NCI-H82 (cell line): ENCODE results near the gene SLC27A1.
"Not testable (repeated sequence)": the region's sequence is repeated elsewhere in the genome, so short reads cannot be mapped to it uniquely, and the experiment has no call there.

Source experiments
- DNase-seq: peaks from one replicate; lab custom pipeline; 2025; lab: John Stamatoyannopoulos, UW

Gene SLC27A1

DNA sequence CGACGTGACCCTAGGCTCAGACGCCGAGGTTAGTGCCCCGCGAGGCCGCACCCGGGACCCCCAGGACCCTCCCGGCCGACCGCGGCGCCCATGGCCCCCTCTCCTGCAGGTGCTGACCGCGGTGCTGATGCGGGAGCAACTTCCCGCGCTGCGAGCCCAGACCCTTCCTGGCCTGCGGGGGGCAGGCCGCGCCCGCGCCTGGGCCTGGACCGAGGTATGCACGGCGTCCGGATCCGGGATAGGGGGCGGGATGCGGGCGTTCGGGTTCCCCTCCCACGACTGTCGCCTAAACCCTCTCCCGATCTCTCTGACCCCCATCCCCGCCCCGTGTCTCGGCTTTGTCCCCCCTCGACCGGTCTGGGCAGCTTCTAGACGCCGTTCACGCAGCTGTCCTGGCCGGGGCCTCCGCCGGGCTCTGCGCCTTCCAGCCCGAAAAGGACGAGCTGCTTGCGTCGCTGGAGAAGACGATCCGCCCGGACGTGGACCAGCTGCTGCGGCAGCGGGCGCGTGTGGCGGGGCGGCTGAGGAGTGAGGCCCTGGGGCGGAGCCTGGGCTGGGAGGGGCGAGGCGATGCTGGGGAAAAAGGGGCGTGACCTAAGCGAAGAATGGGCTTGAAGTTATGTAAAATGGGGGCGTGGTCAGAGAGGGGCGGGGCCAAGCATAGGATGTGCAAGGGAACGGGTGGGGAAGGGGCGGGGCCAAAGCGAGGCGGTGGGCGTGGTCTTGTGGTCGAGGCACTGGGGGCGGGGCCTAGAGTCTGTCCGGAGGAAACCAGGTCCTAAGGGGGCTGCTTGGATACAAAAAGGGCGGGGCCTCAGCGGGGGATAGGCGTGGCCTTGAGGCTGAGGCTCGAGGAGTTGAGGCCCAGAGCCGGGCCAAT lies 69.2 kb downstream of the SLC27A1 start:
- DNase-seq = peak; percentile 100

GRCh38 chr19:17540174-17540573 lies 69.8 kb downstream of the SLC27A1 start:
- DNase-seq = no peak

- no peak for DNase-seq
Observed at GRCh38 chr19:17541184-17541759, 70.9 kb downstream of the SLC27A1 start.

DNA sequence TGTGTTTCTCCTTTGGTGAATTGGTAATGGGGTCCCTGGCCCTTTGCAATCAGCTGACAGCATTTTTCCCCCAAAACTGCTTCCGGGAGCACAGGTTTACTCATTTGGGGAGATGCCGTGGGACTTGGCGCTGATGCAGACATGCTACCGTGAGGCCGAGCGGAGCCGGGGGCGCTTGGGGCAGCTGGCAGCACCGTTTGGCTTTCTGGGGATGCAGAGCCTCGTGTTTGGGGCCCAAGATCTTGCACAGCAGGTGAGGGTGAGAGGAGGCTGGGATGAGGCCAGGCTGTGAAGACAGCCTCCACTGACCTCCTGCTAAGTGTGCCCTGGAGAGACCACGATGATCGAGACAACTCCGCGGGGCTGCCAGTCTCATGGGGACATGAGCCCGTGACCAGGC lies 71.7 kb downstream of the SLC27A1 start:
- DNase-seq = no peak

DNA sequence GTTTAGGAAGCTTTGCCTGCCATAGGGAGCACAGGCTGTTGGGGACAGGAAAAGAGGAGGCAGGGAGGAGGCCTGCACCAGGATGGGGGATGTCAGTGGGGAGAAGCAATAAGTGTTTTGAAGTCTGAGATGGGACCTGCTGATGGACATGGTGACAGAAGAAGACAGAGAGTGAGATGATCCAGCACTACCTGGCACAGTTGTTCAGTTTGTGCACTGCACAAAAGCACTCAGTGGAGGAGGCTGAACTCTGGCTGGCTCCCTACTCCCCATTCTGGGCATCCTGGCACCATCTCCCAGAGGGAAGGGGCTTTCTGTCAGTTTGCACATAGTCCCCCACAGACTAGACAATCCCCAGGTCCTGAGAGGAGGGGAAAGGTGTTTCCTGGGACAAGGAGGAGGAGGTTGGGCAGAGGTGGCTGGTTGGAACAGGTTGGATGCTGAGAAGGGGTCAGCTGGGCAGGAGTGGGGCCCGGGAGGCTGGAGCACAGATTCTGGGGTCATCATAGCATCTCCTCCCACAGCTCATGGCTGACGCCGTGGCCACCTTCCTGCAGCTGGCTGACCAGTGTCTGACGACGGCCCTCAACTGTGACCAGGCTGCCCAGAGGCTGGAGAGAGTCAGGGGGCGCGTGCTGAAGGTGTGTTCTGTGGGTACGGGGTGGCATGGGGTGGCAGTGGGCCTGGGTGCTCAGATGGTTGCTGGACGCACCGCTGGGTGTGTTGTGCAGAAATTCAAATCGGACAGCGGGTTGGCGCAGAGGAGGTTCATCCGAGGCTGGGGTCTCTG lies 72.7 kb downstream of the SLC27A1 start:
- DNase-seq = no peak

GRCh38 chr19:17543986-17544385 lies 73.7 kb downstream of the SLC27A1 start:
- no peak for DNase-seq

- DNase-seq = no peak
Observed at GRCh38 chr19:17544418-17544817, 74.1 kb downstream of the SLC27A1 start.

DNA sequence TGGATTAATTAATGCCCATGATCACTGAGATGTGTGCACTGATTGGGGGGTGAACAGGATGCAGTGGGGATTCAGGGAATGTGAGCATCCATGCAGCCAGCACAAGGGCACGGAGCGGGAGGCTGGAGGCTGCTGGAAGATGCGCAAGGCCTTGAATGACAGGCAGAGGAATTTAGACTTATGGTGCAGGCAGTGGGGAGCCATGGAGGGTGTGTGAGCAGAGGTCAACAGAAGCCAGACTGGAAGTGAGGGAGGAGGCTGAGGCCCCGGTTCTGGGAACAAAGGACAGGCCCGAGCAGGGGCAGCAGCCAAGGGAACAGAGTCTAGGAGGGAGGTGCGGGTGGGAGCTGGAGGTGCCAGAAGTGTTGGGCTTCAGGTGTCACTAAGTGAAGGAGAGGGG lies 77.8 kb downstream of the SLC27A1 start:
- no peak for DNase-seq

DNA sequence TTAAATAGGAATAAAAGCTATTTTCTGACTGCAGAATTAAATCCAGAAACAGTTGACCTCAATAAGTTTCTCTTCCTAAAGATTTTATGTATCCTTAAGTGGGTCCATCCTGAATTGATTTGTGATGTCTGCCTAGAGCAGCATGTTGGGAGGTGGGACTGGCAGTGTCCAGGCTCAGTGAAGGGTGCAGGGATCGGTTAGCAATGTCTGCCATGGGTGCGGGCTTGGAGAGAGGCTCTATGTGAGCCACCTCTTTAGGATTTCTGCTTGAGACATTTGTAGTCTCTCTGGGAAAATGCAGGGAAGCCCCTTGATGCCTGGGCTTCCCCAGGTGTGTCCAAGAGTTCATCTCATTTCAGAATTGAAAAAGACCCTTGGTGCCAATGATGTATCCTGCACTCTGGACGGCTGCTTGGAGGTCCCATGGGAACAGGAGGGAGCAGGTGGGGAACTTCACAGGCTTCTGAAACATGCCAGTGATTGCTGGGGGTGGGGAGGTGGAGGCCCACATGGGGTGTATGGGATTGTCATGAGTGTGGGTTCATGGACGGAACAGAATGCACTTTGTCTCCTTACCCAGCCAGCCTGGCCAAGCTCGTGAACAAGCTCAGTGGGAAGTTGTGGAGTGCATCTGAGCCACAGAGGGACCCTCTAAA lies 78.9 kb downstream of the SLC27A1 start:
- DNase-seq = peak; percentile 59

- no peak for DNase-seq
Observed at GRCh38 chr19:17550076-17550667, 79.8 kb downstream of the SLC27A1 start.

DNA sequence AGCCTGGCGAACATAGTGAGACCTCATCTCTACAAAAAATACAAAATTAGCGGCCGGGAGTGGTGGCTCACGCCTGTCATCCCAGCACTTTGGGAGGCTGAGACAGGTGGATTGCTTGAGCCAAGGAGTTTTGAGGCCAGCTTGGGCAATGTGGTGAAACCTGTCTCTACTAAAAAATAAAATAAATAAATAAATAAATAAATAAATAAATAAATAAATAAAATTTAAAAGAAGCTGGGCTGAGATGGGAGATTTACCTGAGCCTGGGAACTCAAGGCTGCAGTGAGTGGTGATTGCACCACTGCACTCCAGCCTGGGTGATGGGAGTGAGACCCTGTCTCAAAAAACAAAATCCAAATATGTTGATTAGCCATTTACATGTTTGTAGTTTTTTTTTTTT lies 82.4 kb downstream of the SLC27A1 start:
- not testable (repeated sequence) for DNase-seq

DNA sequence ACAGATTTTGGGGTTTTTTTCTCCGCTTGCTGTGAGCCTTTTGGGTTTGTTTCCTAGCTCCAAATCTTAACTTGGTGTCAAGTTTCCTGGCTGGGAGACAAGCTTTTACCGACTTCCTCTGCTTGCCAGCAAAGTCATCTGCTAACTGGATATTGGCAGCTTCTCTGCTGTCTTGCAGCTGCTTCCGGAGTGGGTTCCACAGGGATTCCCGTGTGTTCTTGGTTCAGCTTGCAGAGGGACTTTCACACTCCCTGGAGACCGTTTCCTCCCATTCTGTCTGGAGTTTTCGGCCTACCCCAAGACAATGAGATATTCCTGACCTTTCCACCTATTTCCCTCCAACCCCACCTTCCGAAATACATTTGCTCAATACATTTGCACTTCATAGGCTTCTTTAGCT lies 82.9 kb downstream of the SLC27A1 start:
- DNase-seq = peak; percentile 68

- no peak for DNase-seq
Observed at GRCh38 chr19:17554968-17555479, 84.7 kb downstream of the SLC27A1 start.

GRCh38 chr19:17555480-17555928 lies 85.2 kb downstream of the SLC27A1 start, which contains the start of gene COLGALT1:
COLGALT1 (plus strand) TSS chr19:17555649; CDS start chr19:17555714, 65 bp downstream.
- peak; percentile 100 for DNase-seq
